Endothelial cell of umbilical vein (primary cell): ENCODE results near the gene TIFAB. TPM values are rescaled to one million over a fixed set of nuclear protein-coding genes. Genes with fewer than 3 reads are reported as not detected.

Source experiments
- BruUV-seq: library from RNA; stranded (reverse); fragments of 400-500 nt; replicated peaks from 2 replicates; lab custom pipeline; 2021; lab: Mats Ljungman, UMichigan
- CTCF ChIA-PET: fragments of 300-600, 350-600 bp; sonication (Branson Sonifier 250); formaldehyde crosslinking; loops from one replicate; lab custom pipeline; 2021; ENCODE audit warnings: antibody characterized with exemption, inconsistent platforms; lab: Charles Lee
- POLR2A ChIA-PET: fragments of 300-600, 350-600 bp; sonication (Branson Sonifier 250); formaldehyde crosslinking; loops from one replicate; lab custom pipeline; 2021; ENCODE audit warnings: antibody characterized with exemption, inconsistent platforms; lab: Charles Lee
- DNase-seq: peaks from one replicate; pipeline ENCODE4 v3.0.0-alpha.2; 2011; ENCODE audit warnings: low read depth, low spot score
- FAIRE-seq: peaks from 2 replicates; lab custom pipeline; 2011; peaks lifted over from hg19 to GRCh38; lab: Jason Lieb, UNC
- H2AFZ ChIP-seq: 2 replicates; pipeline ENCODE4 v1.6.0; 2012; ENCODE audit warnings: low read depth, low read length, control low read depth, inconsistent platforms
- H3K27ac ChIP-seq: 2 replicates; pipeline ENCODE4 v1.5.1; 2011; ENCODE audit warnings: low read depth, mild to moderate bottlenecking, control low read depth, low read length, moderate library complexity; ENCODE audit not compliant: insufficient read depth
- H3K27me3 ChIP-seq, 2 experiments: 2 replicates each; pipeline versions ENCODE4 v1.6.0 to v1.6.1; 2011; ENCODE audit warnings: low read length in 2 of 2, mixed read lengths in 1 of 2; ENCODE audit not compliant: control insufficient read depth in 2 of 2, insufficient read depth in 2 of 2
- H3K36me3 ChIP-seq, 2 experiments: 2 replicates in 1 of 2; 3 replicates in 1 of 2; pipeline ENCODE4 v1.5.1; 2011; ENCODE audit warnings: low read length in 2 of 2, mild to moderate bottlenecking in 1 of 2, moderate library complexity in 1 of 2; ENCODE audit not compliant: control insufficient read depth in 2 of 2, insufficient read depth in 2 of 2; ENCODE audit errors: extremely low read depth in 1 of 2
- H3K4me1 ChIP-seq: 3 replicates; pipeline ENCODE4 v1.5.1; 2011; ENCODE audit warnings: mild to moderate bottlenecking, low read length; ENCODE audit not compliant: control insufficient read depth, insufficient read depth; ENCODE audit errors: extremely low read depth
- H3K4me2 ChIP-seq: 2 replicates; pipeline ENCODE4 v1.6.1; 2011; ENCODE audit warnings: low read length, control low read depth, mixed read lengths; ENCODE audit not compliant: insufficient read depth
- H3K4me3 ChIP-seq, 3 experiments: fragments of 200-600 bp in 1 of 3; sonication (generic), shearing (Covaris generic) in 1 of 3; replicated peaks in 1 of 3; 2 replicates each; pipeline ENCODE4 v1.5.1; 2011 to 2016; ENCODE audit warnings: control low read depth in 3 of 3, low read length in 3 of 3, mild to moderate bottlenecking in 2 of 3, inconsistent platforms in 1 of 3, low read depth in 1 of 3, moderate library complexity in 1 of 3; ENCODE audit not compliant: insufficient read depth in 1 of 3
- H3K79me2 ChIP-seq: 2 replicates; pipeline ENCODE4 v1.6.0; 2012; ENCODE audit warnings: low read length, inconsistent platforms; ENCODE audit not compliant: control insufficient read depth, insufficient read depth
- H3K9ac ChIP-seq: replicated peaks from 2 replicates; pipeline ENCODE3; 2011; ENCODE audit warnings: low read length, control low read depth; ENCODE audit not compliant: insufficient read depth; ENCODE audit errors: extremely low read depth
- H3K9me1 ChIP-seq: replicated peaks from 3 replicates; pipeline ENCODE4 v1.6.0; 2011; ENCODE audit warnings: mild to moderate bottlenecking, low read length; ENCODE audit not compliant: control insufficient read depth, insufficient read depth; ENCODE audit errors: extremely low read depth
- H3K9me3 ChIP-seq: replicated peaks from 2 replicates; pipeline ENCODE4 v1.5.1; 2012; ENCODE audit warnings: low read length, inconsistent platforms; ENCODE audit not compliant: control insufficient read depth, insufficient read depth
- H4K20me1 ChIP-seq: replicated peaks from 2 replicates; pipeline ENCODE3; 2011; ENCODE audit warnings: mild to moderate bottlenecking, low read length; ENCODE audit not compliant: control insufficient read depth, insufficient read depth; ENCODE audit errors: extremely low read depth
- CTCF ChIP-seq, 2 donors: IDR thresholded peaks; 1 replicate in 1 of 2; 2 replicates in 1 of 2; pipeline ENCODE4 v1.5.1; 2011; ENCODE audit warnings: low read length in 2 of 2, mild to moderate bottlenecking in 2 of 2, moderate library complexity in 2 of 2, control low read depth in 1 of 2, inconsistent platforms in 1 of 2, low read depth in 1 of 2; ENCODE audit not compliant: insufficient read depth in 1 of 2; ENCODE audit errors: extremely low read depth in 1 of 2
- FOS ChIP-seq: IDR thresholded peaks from 2 replicates; pipeline ENCODE4 v1.6.1; 2011; ENCODE audit warnings: mild to moderate bottlenecking, low read length, moderate library complexity, borderline replicate concordance; ENCODE audit not compliant: insufficient read depth
- JUN ChIP-seq: IDR thresholded peaks from 2 replicates; pipeline ENCODE4 v1.6.1; 2011; ENCODE audit warnings: borderline replicate concordance, low read depth; ENCODE audit not compliant: insufficient read length, insufficient read depth
- MYC ChIP-seq: IDR thresholded peaks from one replicate; pipeline ENCODE4 v1.6.1; 2011; ENCODE audit warnings: mild to moderate bottlenecking, low read depth, low read length
- POLR2A ChIP-seq: IDR thresholded peaks from 2 replicates; pipeline ENCODE4 v1.6.1; 2012; ENCODE audit warnings: low read depth, mild to moderate bottlenecking, control low read depth, low read length
- POLR2AphosphoS5 ChIP-seq: IDR thresholded peaks from 2 replicates; pipeline ENCODE4 v1.6.1; 2012; ENCODE audit warnings: low read depth, mild to moderate bottlenecking, control low read depth, low read length, moderate library complexity; ENCODE audit not compliant: insufficient read depth
- dilution Hi-C: fragments of 300-500 bp; cut with MboI; formaldehyde crosslinking; loops from one replicate; pipeline ENCODE4 v1.15.0; 2019; ENCODE audit warnings: low sequenced_read_pairs; ENCODE audit not compliant: extremely low pct_ligation_motif_present
- intact Hi-C: fragments of 100-400 bp; cut with micrococcal nuclease; formaldehyde crosslinking; loops from one replicate; pipeline ENCODE4 v1.10.0; 2022
- polyA plus RNA-seq, 4 experiments: library from polyadenylated mRNA; depleted of rRNA in 3 of 4; stranded (reverse) in 3 of 4; unstranded in 1 of 4; fragments of >200 nt; gene quantifications; 2 replicates each; pipeline versions ENCODE4 v1.2.1 to v1.2.3, GENCODE V29; 2011 to 2012; ENCODE audit warnings: missing spikeins in 1 of 4
- total RNA-seq: library from RNA; stranded (reverse); gene quantifications from 2 replicates; pipeline ENCODE4 v1.2.3, GENCODE V29; 2021

Gene TIFAB
- total and polyA plus RNA-seq, 2 donors (not counting 3 experiments of a cell fraction or from before 2014, with no cell fraction given) = not detected

GRCh38 chr5:135484674-135485086, 32.5 kb upstream of the TIFAB start:
- H2AFZ ChIP-seq = no peak overlapping the region
- H3K9ac ChIP-seq = no peak overlapping the region
- H3K79me2 ChIP-seq = no peaks in the 10 kb centered on the region
- H3K4me2 ChIP-seq = no peak overlapping the region
- CTCF ChIA-PET = interaction anchor here (0.7 to 1.8 kb wide), 3 partner anchors 18 to 67 kb away, joined by 3 to 6 read pairs (median 4); no protein-coding TSS in a partner anchor
- peaks cover 40 to 41% of the 10 kb centered on the region in 2 experiments for H3K27me3 ChIP-seq
- H4K20me1 ChIP-seq = no peaks in the 10 kb centered on the region
- no peak for TF ChIP-seq MYC
- no peak for TF ChIP-seq CTCF (IDR thresholded peaks at IDR 0.05; ENCODE audit: extremely low read depth in 1 of 2, insufficient read depth in 1 of 2, low read depth in 1 of 2, low read length in 2 of 2)
- no peak for TF ChIP-seq POLR2AphosphoS5
- no peak for TF ChIP-seq FOS
- no peak for TF ChIP-seq POLR2A
- TF ChIP-seq JUN = no peak
- POLR2A ChIA-PET = no interaction called here
- dilution Hi-C loops = no loop called here
- H3K36me3 ChIP-seq = no peaks in the 10 kb centered on the region
- FAIRE-seq = no peak
- no peak overlapping the region for H3K27ac ChIP-seq
- intact Hi-C loops = no loop called here
- no peaks in the 10 kb centered on the region for H3K9me3 ChIP-seq
- H3K4me3 ChIP-seq = no peak overlapping the region
- peaks cover 3% of the 10 kb centered on the region for H3K4me1 ChIP-seq
- no peak for DNase-seq
- H3K9me1 ChIP-seq = no peaks in the 10 kb centered on the region
- no TSS peak for BruUV-seq

GRCh38 chr5:135483254-135483653, 31.1 kb upstream of the TIFAB start:
- Histone ChIP-seq H3K36me3 (no peaks in the 10 kb centered on the region), H3K79me2 (no peaks in the 10 kb centered on the region), H3K27ac (no peak overlapping the region), H3K4me3 (no peak overlapping the region), H3K27me3 (peaks cover 32 to 37% of the 10 kb centered on the region in 2 experiments), H3K9me3 (no peaks in the 10 kb centered on the region), H3K9me1 (no peaks in the 10 kb centered on the region), H2AFZ (no peak overlapping the region), H3K4me2 (no peak overlapping the region), H4K20me1 (no peaks in the 10 kb centered on the region), H3K9ac (no peak overlapping the region), H3K4me1 (no peaks in the 10 kb centered on the region)
- ChIA-PET CTCF (interaction anchor here (1.1 to 1.8 kb wide), 3 partner anchors 17 to 84 kb away, joined by 3 to 6 read pairs (median 4); no protein-coding TSS in a partner anchor), POLR2A (no interaction called here)
- DNase-seq (no peak), FAIRE-seq (no peak)
- dilution Hi-C loops (no loop called here), intact Hi-C loops (no loop called here)
- BruUV-seq = no TSS peak
- TF ChIP-seq MYC = no peak
